NT2/D1 (cell line): Measurements from ENCODE around the gene GH2.

Experiments
- SUZ12 ChIP-seq: IDR thresholded peaks from 2 replicates; pipeline ENCODE4 v1.6.1; 2011; ENCODE audit not compliant: insufficient read length, insufficient read depth; ENCODE audit errors: extremely low read depth
- YY1 ChIP-seq: IDR thresholded peaks from 2 replicates; pipeline ENCODE4 v1.6.1; 2011; ENCODE audit not compliant: insufficient read length, insufficient read depth
- ZNF274 ChIP-seq: IDR thresholded peaks from 2 replicates; pipeline ENCODE4 v1.6.1; 2011; ENCODE audit warnings: mild to moderate bottlenecking, low read depth, low read length

DNA sequence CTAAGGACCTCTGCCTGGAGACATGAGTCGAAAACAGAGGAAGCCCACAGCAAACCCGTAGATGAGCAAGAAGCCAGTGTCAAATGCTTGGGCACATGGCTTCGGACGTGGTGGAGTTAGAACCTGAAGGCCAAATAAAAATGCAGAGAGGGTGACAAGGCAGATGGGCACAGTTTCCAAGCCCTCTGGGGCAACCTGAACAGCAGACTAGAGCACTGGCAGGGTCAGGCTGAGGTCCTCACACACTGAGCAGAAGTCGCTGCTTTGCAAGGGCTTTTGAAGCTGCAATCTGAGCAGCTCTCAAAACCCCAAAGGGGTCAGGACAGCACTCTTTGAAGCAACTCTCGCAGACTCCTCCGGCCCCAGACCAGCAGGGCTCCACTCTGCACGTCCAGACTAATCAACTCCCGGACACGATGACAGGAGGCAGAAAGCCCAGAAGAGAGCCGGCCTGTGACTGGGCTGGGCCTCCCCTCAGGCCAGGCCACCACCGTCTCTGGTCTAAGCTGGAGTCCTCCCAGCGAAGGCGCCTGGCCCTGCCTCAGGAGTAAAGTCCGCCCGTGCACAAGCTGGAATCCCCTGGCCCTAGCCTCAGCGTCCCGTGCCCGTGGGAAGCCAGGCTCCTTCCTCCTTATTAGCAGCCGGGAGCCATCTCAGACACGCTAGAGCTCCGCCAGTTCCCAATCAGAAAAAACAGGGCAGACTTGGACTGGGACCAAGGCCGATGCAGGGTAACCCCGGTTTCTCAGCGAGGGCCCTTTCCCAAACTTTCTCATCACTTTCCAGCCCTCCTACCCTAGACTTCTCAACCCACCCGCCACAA, 40.2 kb downstream of the GH2 start:
- TF ChIP-seq ZNF274 (no peak), SUZ12 (no peak), YY1 (no peak)
